GM21786 (cell line): Measurements from ENCODE around the gene OMA1.

ENCODE experiments used
- ATAC-seq: cut with Tn5 transposase; IDR thresholded peaks from one replicate; pipeline ENCODE4 v1.9.1; 2021; ENCODE audit not compliant: unreplicated experiment

Gene OMA1

DNA sequence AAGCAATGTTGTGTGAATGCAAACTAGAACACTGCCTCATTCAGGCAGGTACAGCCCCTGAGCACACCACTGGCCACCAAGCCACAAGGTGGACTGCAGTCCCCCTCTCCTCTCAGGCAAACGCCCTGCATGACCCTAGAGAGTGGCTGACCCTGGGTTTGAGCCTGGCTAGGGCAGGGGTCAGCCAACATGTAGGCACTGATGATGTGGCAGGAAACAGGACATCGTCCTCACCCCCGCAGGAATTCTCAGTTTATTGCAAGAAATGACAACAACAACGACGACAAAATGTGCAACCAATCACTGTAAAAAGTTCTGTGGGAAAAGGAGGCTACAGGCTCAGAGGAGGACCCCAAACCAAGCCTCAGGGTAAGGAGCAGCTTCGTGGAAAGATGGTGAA lies 81.3 kb downstream of the OMA1 start:
- no peak for ATAC-seq

DNA sequence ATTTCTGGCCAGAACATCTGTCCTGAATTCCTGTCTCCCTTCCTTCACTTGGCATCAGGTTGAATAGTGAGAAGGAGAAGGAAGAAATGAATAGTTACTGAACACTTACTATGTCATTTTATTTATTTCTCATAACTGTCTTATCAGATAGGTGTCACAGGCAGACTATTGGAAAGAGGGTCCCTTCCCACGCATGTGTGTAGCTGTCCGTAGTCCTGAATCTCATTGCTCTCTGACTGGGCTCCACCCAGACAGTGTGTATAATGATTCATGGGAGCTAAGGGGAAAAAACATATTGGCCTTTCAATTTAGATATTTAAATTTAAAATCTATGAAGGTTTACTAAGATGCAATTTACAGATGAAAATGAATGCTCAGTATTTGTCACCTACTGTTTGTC lies 86.1 kb downstream of the OMA1 start:
- ATAC-seq = no peak

GRCh38 chr1:58459911-58460310 lies 86.6 kb downstream of the OMA1 start:
- no peak for ATAC-seq

DNA sequence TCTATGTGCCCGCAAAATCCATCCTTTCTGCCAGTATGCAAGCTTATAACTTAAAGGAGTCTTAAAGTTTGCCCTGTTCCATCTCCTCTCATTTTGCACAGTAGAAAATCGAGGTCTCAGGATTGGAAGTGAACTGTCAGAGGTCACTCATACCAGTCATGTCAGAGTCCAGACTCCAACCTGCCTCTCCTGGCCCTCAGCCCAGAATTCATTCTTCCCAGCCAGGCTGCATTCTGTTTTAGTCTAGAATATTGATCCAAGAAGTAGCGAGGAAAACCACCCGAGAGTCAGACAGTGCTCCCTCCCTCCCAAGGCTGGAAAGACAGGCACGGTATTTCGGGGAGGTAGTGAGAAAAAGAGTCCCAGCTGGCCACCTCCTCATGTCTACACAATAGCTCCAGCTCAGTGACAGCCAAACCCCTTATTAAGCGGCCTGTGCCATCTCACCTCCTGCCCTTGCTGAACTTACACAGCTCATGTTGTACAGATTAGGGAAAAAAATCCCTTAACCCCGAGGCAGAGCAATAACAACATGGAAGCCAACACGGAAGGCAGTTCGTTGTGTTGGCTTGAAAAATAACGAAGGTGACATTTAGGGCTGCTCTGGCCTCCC lies 89.4 kb downstream of the OMA1 start:
- no peak for ATAC-seq

- ATAC-seq = no peak
Observed at GRCh38 chr1:58456470-58456869, 90.1 kb downstream of the OMA1 start.

GRCh38 chr1:58454807-58455206 lies 91.7 kb downstream of the OMA1 start:
- ATAC-seq = no peak

- no peak for ATAC-seq
Observed at GRCh38 chr1:58454385-58454784, 92.1 kb downstream of the OMA1 start.

GRCh38 chr1:58451560-58452191 lies 94.8 kb downstream of the OMA1 start:
- no peak for ATAC-seq

GRCh38 chr1:58447886-58448285 lies 98.6 kb downstream of the OMA1 start:
- no peak for ATAC-seq

- no peak for ATAC-seq
Observed at GRCh38 chr1:58447042-58447441, 99.5 kb downstream of the OMA1 start.

- no peak for ATAC-seq
Observed at GRCh38 chr1:58446368-58446767, 100.2 kb downstream of the OMA1 start.

- ATAC-seq = no peak
Observed at GRCh38 chr1:58443986-58444868, 102.3 kb downstream of the OMA1 start.

GRCh38 chr1:58442114-58442513 lies 104.4 kb downstream of the OMA1 start:
- no peak for ATAC-seq

GRCh38 chr1:58441699-58442098 lies 104.8 kb downstream of the OMA1 start:
- ATAC-seq = no peak

DNA sequence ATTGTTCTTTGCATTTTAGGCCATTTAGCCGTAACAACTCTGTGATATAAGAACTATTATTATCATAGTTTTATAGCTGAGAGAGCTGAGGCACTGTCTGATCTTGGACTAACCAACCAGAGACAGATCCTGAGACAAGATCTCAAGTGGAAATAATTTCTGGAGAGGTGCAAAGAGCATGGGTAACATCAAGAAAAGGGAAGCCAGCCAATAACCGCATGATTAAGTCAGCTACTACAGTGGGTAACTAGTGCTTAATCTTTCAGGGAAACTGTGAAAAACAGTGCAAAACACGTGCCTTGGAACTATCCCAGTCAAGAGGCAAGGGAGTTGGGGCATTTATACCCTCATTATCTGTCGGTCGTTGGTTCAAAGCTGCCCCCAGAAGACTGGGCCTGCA lies 105.8 kb downstream of the OMA1 start:
- ATAC-seq = no peak

GRCh38 chr1:58439946-58440345 lies 106.6 kb downstream of the OMA1 start:
- ATAC-seq = no peak

DNA sequence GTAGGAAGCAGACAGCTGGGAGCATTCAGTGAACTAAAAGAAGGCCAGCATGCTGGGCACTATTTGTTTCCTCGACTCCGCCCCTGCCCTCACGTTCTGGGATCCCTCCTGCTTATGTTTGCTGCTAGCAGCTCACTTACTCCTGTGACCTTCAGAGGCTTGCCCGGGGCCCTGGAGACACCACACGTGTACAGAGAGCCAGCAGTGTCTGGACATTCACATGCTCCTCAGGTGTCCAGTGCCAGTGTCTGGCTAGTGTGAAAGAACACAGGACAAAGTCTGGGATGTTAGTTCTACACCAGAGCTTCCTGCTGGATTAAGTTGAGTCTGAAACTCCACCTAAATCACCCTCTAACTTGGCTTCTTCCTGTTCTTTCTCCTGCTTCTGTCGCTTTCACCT lies 108.1 kb downstream of the OMA1 start:
- ATAC-seq = no peak

- no peak for ATAC-seq
Observed at GRCh38 chr1:58437623-58438022, 108.9 kb downstream of the OMA1 start.

GRCh38 chr1:58436615-58437297 lies 109.8 kb downstream of the OMA1 start:
- no peak for ATAC-seq

DNA sequence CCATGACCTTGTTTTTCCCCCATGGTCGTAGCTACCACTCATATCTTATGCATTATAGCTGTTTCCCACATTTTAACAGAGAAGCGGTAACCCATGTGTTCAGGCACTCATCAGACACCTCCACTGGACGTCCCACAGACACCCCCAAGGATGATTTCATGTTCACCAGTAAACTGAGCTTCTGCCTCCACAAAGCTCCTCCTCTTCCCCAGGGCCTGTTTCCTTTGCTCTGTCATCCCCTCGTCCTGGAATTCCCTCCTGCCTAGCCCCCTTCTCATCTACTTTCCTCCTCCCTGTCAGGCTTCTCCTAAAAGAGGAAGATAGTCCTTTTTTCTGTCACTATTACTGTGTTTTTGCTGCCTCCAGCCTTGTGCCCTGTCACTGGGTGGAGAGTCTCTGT lies 111.2 kb downstream of the OMA1 start:
- no peak for ATAC-seq

DNA sequence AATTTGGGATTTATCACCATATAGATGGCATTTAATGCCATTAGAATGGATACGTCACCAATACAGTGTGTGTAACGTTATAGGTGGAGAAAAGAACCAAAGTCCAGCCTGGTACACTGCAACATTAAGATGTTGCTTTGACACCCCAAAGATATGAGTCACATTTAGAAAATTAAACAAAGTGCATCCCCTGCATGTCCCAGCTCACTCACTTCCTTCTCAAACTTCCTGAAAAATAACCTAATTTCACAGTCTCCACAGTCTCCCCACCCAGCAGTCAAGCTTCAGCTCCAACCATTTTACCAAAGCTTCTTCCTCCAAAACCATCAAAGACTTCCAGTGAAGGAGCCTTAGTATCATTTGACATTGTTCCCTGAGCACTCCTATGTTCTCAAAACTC lies 111.9 kb downstream of the OMA1 start:
- ATAC-seq = no peak

DNA sequence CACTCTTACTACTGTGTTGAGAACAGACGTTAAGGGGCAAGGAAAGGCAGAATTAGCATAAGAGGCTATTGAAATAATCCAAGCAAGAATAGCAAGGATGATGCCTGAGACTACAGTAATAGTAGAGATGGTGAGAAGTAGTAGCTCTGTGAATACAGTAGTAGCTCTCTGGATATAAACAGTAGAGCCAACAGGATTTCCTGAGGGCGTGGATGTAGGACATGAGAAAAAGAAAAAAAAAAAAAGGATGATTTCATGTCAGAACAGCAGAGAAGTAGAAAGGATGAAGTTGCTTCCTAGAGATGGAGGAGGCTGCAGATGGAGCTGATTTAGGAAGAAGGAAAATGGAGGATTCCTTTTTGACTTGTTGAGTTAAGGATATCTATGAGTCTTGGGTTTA lies 112.3 kb downstream of the OMA1 start:
- ATAC-seq = no peak
